K562 (cell line): ENCODE results near the gene TGFBR1. TPM values are rescaled to one million over a fixed set of nuclear protein-coding genes. Genes with fewer than 3 reads are reported as not detected.

Experiments used
- ATAC-seq: fragments of 200-7000 bp; cut with Tn5 transposase; 3 replicates; pipeline ENCODE4 v1.9.1; 2020; ENCODE audit warnings: moderate library complexity
- BruUV-seq: library from RNA; stranded (reverse); fragments of 400-500 nt; replicated peaks from 2 replicates; lab custom pipeline; 2021; lab: Mats Ljungman, UMichigan
- CTCF ChIA-PET: fragments of 300-600 bp; formaldehyde crosslinking; extraction: SDS; loops from one replicate; lab custom pipeline; 2021; ENCODE audit warnings: low intra/inter-chr PET ratio; lab: Yijun Ruan, JAX
- POLR2A ChIA-PET: fragments of 300-600, 350-650 bp; sonication (Branson Sonifier 250); formaldehyde crosslinking; extraction: SDS; loops from one replicate; lab custom pipeline; 2021; ENCODE audit warnings: antibody characterized with exemption, inconsistent platforms; lab: Yijun Ruan, JAX
- DNase-seq, 4 experiments: peaks; one replicate each; pipeline versions ENCODE4 v3.0.0 to v3.0.0-alpha.2; 2011 to 2018; ENCODE audit warnings: low spot score in 3 of 4, mixed read lengths in 3 of 4; ENCODE audit errors: extremely low read depth in 1 of 4
- FAIRE-seq: peaks from 2 replicates; lab custom pipeline; 2011; peaks lifted over from hg19 to GRCh38; lab: Jason Lieb, UNC
- H2AFZ ChIP-seq: 2 replicates; pipeline ENCODE4 v1.6.0; 2011; ENCODE audit warnings: low read depth, low read length, control low read depth, inconsistent platforms
- H3K27ac ChIP-seq: fragments of 200-600 bp; 3 replicates; pipeline ENCODE4 v1.8.0; 2011; ENCODE audit warnings: low read depth, mild to moderate bottlenecking, control low read depth, inconsistent platforms, low read length, moderate library complexity, mixed read lengths; ENCODE audit errors: extremely low read depth
- H3K27me3 ChIP-seq, 2 experiments: fragments of 300-600 bp in 1 of 2; 2 replicates in 1 of 2; 3 replicates in 1 of 2; pipeline versions ENCODE4 v1.6.0 to v1.8.0; 2011; ENCODE audit warnings: inconsistent platforms in 2 of 2, low read length in 2 of 2, mild to moderate bottlenecking in 1 of 2, mixed read lengths in 1 of 2, moderate library complexity in 1 of 2; ENCODE audit not compliant: control insufficient read depth in 2 of 2, insufficient read depth in 2 of 2
- H3K36me3 ChIP-seq: fragments of 300-600 bp; 3 replicates; pipeline ENCODE4 v1.8.0; 2011; ENCODE audit warnings: mild to moderate bottlenecking, low read length, inconsistent platforms; ENCODE audit not compliant: control insufficient read depth, insufficient read depth
- H3K4me1 ChIP-seq, 2 experiments: fragments of 200-600 bp in 1 of 2; replicated peaks in 1 of 2; 2 replicates in 1 of 2; 3 replicates in 1 of 2; pipeline versions ENCODE4 v1.5.1 to v1.8.0; 2011; ENCODE audit warnings: inconsistent platforms in 2 of 2, low read length in 2 of 2, mild to moderate bottlenecking in 1 of 2, mixed read lengths in 1 of 2, moderate library complexity in 1 of 2; ENCODE audit not compliant: control insufficient read depth in 2 of 2, insufficient read depth in 2 of 2
- H3K4me2 ChIP-seq: 2 replicates; pipeline ENCODE4 v1.6.1; 2011; ENCODE audit warnings: low read length, control low read depth, inconsistent platforms, mixed read lengths; ENCODE audit not compliant: insufficient read depth
- H3K4me3 ChIP-seq: fragments of 200-600 bp; sonication (generic), shearing (Covaris generic); 2 replicates; pipeline ENCODE4 v1.5.1; 2016; ENCODE audit warnings: control low read depth, inconsistent platforms
- H3K79me2 ChIP-seq: fragments of 200-600 bp; 3 replicates; pipeline ENCODE4 v1.8.0; 2011; ENCODE audit warnings: low read length, inconsistent platforms; ENCODE audit not compliant: control insufficient read depth, insufficient read depth
- H3K9ac ChIP-seq, 2 experiments: 2 replicates each; pipeline versions ENCODE4 v1.6.0 to v1.6.1; 2011; ENCODE audit warnings: low read depth in 2 of 2, low read length in 2 of 2, control low read depth in 1 of 2, inconsistent platforms in 1 of 2, mild to moderate bottlenecking in 1 of 2, mixed read lengths in 1 of 2; ENCODE audit not compliant: insufficient read depth in 1 of 2
- H3K9me1 ChIP-seq: one replicate; pipeline ENCODE4 v1.6.0; 2011; ENCODE audit warnings: inconsistent platforms, mild to moderate bottlenecking, low read length, moderate library complexity; ENCODE audit not compliant: control insufficient read depth, insufficient read depth
- H3K9me3 ChIP-seq: replicated peaks from 2 replicates; pipeline ENCODE4 v1.5.1; 2011; ENCODE audit warnings: low read depth, low read length, inconsistent platforms; ENCODE audit not compliant: control insufficient read depth, insufficient read depth
- H4K20me1 ChIP-seq: replicated peaks from 2 replicates; pipeline ENCODE4 v1.6.1; 2011; ENCODE audit warnings: low read length, inconsistent platforms, mixed read lengths; ENCODE audit not compliant: control insufficient read depth, insufficient read depth
- CHAMP1 ChIP-seq: fragments of 450-650 bp; IDR thresholded peaks from 2 replicates; pipeline ENCODE4 v1.6.1; 2016; ENCODE audit warnings: mild to moderate bottlenecking
- EP400 ChIP-seq: fragments of 450-650 bp; IDR thresholded peaks from 2 replicates; pipeline ENCODE4 v1.6.1; 2017; ENCODE audit warnings: antibody characterized with exemption, mild to moderate bottlenecking, moderate library complexity
- GATA2 ChIP-seq: sonication (generic); formaldehyde crosslinking; IDR thresholded peaks from 2 replicates; pipeline ENCODE4 v1.4.0; 2020; ENCODE audit warnings: mild to moderate bottlenecking, missing genetic modification reagents
- HLTF ChIP-seq: fragments of 450-650 bp; IDR thresholded peaks from 2 replicates; pipeline ENCODE4 v1.6.1; 2016
- IFI16 ChIP-seq: fragments of 250-450 bp; sonication (Bioruptor Pico); IDR thresholded peaks from 2 replicates; pipeline ENCODE4 v2.1.2; 2022; ENCODE audit warnings: mild to moderate bottlenecking, inconsistent platforms
- KDM2B ChIP-seq: fragments of 250-450 bp; sonication (Bioruptor Pico); IDR thresholded peaks from 2 replicates; pipeline ENCODE4 v1.8.0; 2021; ENCODE audit warnings: mild to moderate bottlenecking, moderate library complexity
- MTA3 ChIP-seq: fragments of 450-650 bp; formaldehyde crosslinking; IDR thresholded peaks from 2 replicates; pipeline ENCODE4 v1.6.1; 2017; ENCODE audit warnings: mild to moderate bottlenecking, borderline replicate concordance
- NCOA1 ChIP-seq: fragments of 450-650 bp; IDR thresholded peaks from 2 replicates; pipeline ENCODE4 v1.6.1; 2016; ENCODE audit warnings: low read depth
- OTX1 ChIP-seq: fragments of 450-650 bp; formaldehyde crosslinking; IDR thresholded peaks from 2 replicates; pipeline ENCODE4 v1.4.0; 2022; ENCODE audit warnings: mild to moderate bottlenecking
- POLR3A ChIP-seq: IDR thresholded peaks from 2 replicates; pipeline ENCODE4 v1.6.1; 2011; ENCODE audit warnings: borderline replicate concordance, mild to moderate bottlenecking, moderate library complexity; ENCODE audit not compliant: insufficient read length, insufficient read depth; ENCODE audit errors: extremely low read depth
- PYGO2 ChIP-seq: fragments of 450-650 bp; IDR thresholded peaks from 2 replicates; pipeline ENCODE4 v1.6.1; 2016; ENCODE audit warnings: mild to moderate bottlenecking, missing genetic modification characterization, moderate library complexity, missing compliant biosample characterization
- SMARCA4 ChIP-seq: fragments of 450-650 bp; IDR thresholded peaks from 2 replicates; pipeline ENCODE4 v1.6.1; 2016
- TBP ChIP-seq: optimal IDR thresholded peaks from 2 replicates; pipeline ENCODE3; 2011; ENCODE audit warnings: low read depth, low read length, improper control_type of control experiment
- TRIM24 ChIP-seq, 2 experiments: fragments of 450-650 bp; IDR thresholded peaks; 2 replicates each; pipeline ENCODE4 v1.6.1; 2016
- ZC3H8 ChIP-seq: fragments of 450-650 bp; IDR thresholded peaks from 2 replicates; pipeline ENCODE4 v1.6.1; 2017
- ZNF146 ChIP-seq: IDR thresholded peaks from one replicate; pipeline ENCODE4 v1.6.1; 2018; ENCODE audit warnings: missing compliant biosample characterization; ENCODE audit not compliant: unreplicated experiment
- WGBS: fragments of 100-300 bp; shearing (Covaris generic); methylation state at CpG from one replicate; pipeline ENCODE4 v1.1.6; 2016; ENCODE audit warnings: low coverage, mixed read lengths; ENCODE audit not compliant: insufficient coverage; ENCODE audit errors: missing lambda C conversion rate; 5-methylcytosine and 5-hydroxymethylcytosine counted together
- in situ Hi-C: fragments of 300-500 bp; cut with MboI; formaldehyde crosslinking; loops from 4 replicates; pipeline ENCODE4 v1.15.0; 2018; ENCODE audit warnings: inconsistent platforms, mixed read lengths
- intact Hi-C: fragments of 100-400 bp; cut with micrococcal nuclease; formaldehyde crosslinking; loops from 2 replicates; pipeline ENCODE4 v1.14.2; 2022
- polyA plus RNA-seq, 8 experiments: library from polyadenylated mRNA; depleted of rRNA in 4 of 8; stranded (reverse) in 5 of 8; unstranded in 3 of 8; fragments of >200 nt; fragmentation: Nextera tagmentation in 2 of 8; fragmentation: Illumina TruSeq in 1 of 8; extraction: Ambion mirVana in 2 of 8; extraction: Trizol in 1 of 8; gene quantifications; 2 replicates each; pipeline versions ENCODE4 v1.2.1 to v1.2.3, GENCODE V29; 2011 to 2014; ENCODE audit warnings: inconsistent platforms in 1 of 8, missing spikeins in 1 of 8
- total RNA-seq, 7 experiments: library from RNA; depleted of rRNA in 6 of 7; stranded (reverse); fragments of >200 nt in 6 of 7; fragmentation: Illumina TruSeq in 2 of 7; extraction: Trizol in 2 of 7; gene quantifications; 2 replicates each; pipeline versions ENCODE4 v1.2.1 to v1.2.3, GENCODE V29; 2011 to 2021; ENCODE audit warnings: low replicate concordance in 1 of 7
- TF ChIP-seq, protein P1 (sequence below): fragments of 250-450 bp; sonication (Bioruptor Pico); IDR thresholded peaks from 2 replicates; pipeline ENCODE4 v1.8.0; 2022; ENCODE audit warnings: inconsistent platforms, mild to moderate bottlenecking, moderate library complexity, borderline replicate concordance
- TF ChIP-seq, protein P2 (sequence below), 2 experiments: IDR thresholded peaks; 2 replicates each; pipeline ENCODE4 v1.6.1; 2011; ENCODE audit warnings: borderline replicate concordance in 1 of 2, control low read depth in 1 of 2, low read depth in 1 of 2, low read length in 1 of 2, mild to moderate bottlenecking in 1 of 2, mixed read lengths in 1 of 2, moderate library complexity in 1 of 2; ENCODE audit not compliant: insufficient read depth in 1 of 2, insufficient read length in 1 of 2, poor library complexity in 1 of 2, severe bottlenecking in 1 of 2; ENCODE audit errors: extremely low read depth in 1 of 2

TGFBR1 gene
- total and polyA plus RNA-seq, 9 of the 15 experiments (the other 6 are each of a cell fraction or from before 2014, with no cell fraction given): 15.5 to 62.4 (median 42.7) TPM

GRCh38 chr9:99076483-99077171 is 28.3 kb upstream of the TGFBR1 start:
- 0 out of 2 replicates have a peak, but pooled peaks cover 2% of the 10 kb centered on the region for H3K9me3 ChIP-seq
- peak overlapping the region; percentile 57 to 95; a peak in 3 of 4 replicates for H3K9ac ChIP-seq
- peaks cover 23 to 53% of the 10 kb centered on the region in 2 experiments for H3K4me1 ChIP-seq
- ATAC-seq: peak; percentile 27
- H2AFZ ChIP-seq: peak overlapping the region; percentile 77
- 8% methylated on average over 6 of the region's 6 CpGs for WGBS
- no TSS peak for BruUV-seq
- intact Hi-C loops: loop anchor here (5.0 kb wide), 3 partner anchors 49 to 269 kb away; partner anchors contain the start of gene GALNT12
- CTCF ChIA-PET: no interaction called here
- peaks cover 10% of the 10 kb centered on the region; the same call in 2 of the 3 replicates for H3K79me2 ChIP-seq
- H3K27ac ChIP-seq: peak overlapping the region; percentile 96
- H4K20me1 ChIP-seq: no peaks in the 10 kb centered on the region
- no peaks in the 10 kb centered on the region for H3K27me3 ChIP-seq
- FAIRE-seq: peak; percentile 90
- H3K4me3 ChIP-seq: no peak overlapping the region
- in situ Hi-C loops: no loop called here
- peak overlapping the region; percentile 40 for H3K4me2 ChIP-seq
- POLR2A ChIA-PET: interaction anchor here (0.5 to 3.2 kb wide), 6 partner anchors 8 to 147 kb away, joined by 3 to 53 read pairs (median 20); partner anchors contain the start of gene TGFBR1
- DNase-seq: peak; percentile 67 to 86 (median 77)
- no peaks in the 10 kb centered on the region for H3K9me1 ChIP-seq
- no peaks in the 10 kb centered on the region for H3K36me3 ChIP-seq
- TF ChIP-seq TRIM24 (IDR thresholded peaks at IDR 0.05): peak; percentile 21 to 22; a peak in 2 of 4 replicates
- TF ChIP-seq IFI16 (CRISPR knock-in tag): no peak
- TF ChIP-seq ZC3H8: no peak
- TF ChIP-seq, protein P1, sequence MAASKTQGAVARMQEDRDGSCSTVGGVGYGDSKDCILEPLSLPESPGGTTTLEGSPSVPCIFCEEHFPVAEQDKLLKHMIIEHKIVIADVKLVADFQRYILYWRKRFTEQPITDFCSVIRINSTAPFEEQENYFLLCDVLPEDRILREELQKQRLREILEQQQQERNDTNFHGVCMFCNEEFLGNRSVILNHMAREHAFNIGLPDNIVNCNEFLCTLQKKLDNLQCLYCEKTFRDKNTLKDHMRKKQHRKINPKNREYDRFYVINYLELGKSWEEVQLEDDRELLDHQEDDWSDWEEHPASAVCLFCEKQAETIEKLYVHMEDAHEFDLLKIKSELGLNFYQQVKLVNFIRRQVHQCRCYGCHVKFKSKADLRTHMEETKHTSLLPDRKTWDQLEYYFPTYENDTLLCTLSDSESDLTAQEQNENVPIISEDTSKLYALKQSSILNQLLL (CRISPR knock-in tag): no peak
- TF ChIP-seq MTA3: peak; percentile 56; the same call in 1 of the 2 replicates
- no peak for TF ChIP-seq POLR3A
- TF ChIP-seq PYGO2 (tag): peak; percentile 50; the same call in 1 of the 2 replicates
- 0 out of 2 replicates have a peak, but pooled peaks have one; percentile 28 for TF ChIP-seq HLTF
- peak; percentile 87 for TF ChIP-seq SMARCA4
- TF ChIP-seq, protein P2, sequence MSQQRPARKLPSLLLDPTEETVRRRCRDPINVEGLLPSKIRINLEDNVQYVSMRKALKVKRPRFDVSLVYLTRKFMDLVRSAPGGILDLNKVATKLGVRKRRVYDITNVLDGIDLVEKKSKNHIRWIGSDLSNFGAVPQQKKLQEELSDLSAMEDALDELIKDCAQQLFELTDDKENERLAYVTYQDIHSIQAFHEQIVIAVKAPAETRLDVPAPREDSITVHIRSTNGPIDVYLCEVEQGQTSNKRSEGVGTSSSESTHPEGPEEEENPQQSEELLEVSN (IDR thresholded peaks at IDR 0.05; ENCODE audit: borderline replicate concordance in 1 of 2, extremely low read depth in 1 of 2, insufficient read depth in 1 of 2, insufficient read length in 1 of 2, low read depth in 1 of 2, low read length in 1 of 2, poor library complexity in 1 of 2, severe bottlenecking in 1 of 2): peak; percentile 26 to 74
- TF ChIP-seq GATA2: peak; percentile 74
- TF ChIP-seq OTX1 (CRISPR knock-in tag): no peak
- TF ChIP-seq EP400: peak; percentile 73; the same call in 1 of the 2 replicates
- TF ChIP-seq ZNF146 (CRISPR knock-in tag): no peak
- TF ChIP-seq CHAMP1: peak; percentile 64
- TF ChIP-seq TBP: no peak
- TF ChIP-seq NCOA1: peak; percentile 37; the same call in 1 of the 2 replicates
- TF ChIP-seq KDM2B (CRISPR knock-in tag): no peak
